ENCODE measurements around the gene XRN1. TPM values are rescaled to one million over a fixed set of nuclear protein-coding genes. Genes with fewer than 3 reads are reported as not detected.

Gene XRN1
- total RNA-seq, 3 donors from 2014 or later (not counting 1 experiment from before 2014, with no cell fraction given): 116 to 141 (median 128) TPM

DNA sequence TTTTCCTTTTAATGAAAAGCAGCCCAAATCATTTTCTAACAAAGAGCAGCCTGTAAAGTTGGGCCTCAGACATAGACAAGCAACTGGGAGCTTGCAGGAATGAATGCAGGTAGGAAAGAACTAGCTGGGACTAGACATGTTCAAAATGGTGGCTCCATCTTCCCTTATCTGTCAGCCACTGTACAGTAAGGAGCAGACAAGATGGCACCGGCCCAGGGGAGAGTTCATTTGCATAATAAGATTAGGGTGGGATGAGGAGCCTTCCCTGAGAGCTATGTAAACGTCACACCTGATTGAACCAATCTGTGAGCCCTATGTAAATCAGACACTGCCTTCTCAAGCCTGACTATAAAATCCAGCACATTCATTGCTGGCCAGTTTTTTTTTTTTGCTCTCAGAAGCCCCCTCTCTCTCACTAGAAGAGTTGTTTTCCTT, 162.7 kb downstream of the XRN1 start:
- H3K27me3 Mint-ChIP-seq (ENCODE audit: low read depth in 2 of 2): no peaks in the 10 kb centered on the region
- intact Hi-C loops (cut with micrococcal nuclease): no loop called here

DNA sequence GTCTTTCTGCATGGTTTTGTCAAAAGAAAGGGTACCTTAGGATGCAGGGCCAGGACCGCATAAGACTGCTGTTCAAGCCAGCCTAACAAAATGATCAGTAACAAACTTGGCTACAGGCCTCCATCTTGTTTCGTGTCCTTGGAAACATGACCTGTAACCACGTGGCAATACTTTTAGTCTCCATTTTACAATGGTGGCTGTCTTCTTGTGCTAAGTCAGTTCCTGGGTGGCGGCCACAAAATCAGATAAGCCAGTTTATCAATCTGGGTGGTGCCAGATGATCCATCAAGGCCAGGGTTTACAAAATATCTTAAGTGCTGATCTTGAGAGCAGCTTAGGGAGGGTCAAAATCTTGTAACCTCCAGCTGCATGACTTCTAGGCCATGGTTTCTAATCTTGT, 165.3 kb downstream of the XRN1 start:
- TF ChIP-seq, protein P1, sequence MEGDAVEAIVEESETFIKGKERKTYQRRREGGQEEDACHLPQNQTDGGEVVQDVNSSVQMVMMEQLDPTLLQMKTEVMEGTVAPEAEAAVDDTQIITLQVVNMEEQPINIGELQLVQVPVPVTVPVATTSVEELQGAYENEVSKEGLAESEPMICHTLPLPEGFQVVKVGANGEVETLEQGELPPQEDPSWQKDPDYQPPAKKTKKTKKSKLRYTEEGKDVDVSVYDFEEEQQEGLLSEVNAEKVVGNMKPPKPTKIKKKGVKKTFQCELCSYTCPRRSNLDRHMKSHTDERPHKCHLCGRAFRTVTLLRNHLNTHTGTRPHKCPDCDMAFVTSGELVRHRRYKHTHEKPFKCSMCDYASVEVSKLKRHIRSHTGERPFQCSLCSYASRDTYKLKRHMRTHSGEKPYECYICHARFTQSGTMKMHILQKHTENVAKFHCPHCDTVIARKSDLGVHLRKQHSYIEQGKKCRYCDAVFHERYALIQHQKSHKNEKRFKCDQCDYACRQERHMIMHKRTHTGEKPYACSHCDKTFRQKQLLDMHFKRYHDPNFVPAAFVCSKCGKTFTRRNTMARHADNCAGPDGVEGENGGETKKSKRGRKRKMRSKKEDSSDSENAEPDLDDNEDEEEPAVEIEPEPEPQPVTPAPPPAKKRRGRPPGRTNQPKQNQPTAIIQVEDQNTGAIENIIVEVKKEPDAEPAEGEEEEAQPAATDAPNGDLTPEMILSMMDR (IDR thresholded peaks at IDR 0.05): no peak
- H3K27ac ChIP-seq (ENCODE audit: low read length): no peak overlapping the region
- WGBS (ENCODE audit: insufficient coverage): 81% methylated on average over 4 of the region's 4 CpGs
- no peak for ATAC-seq
- H3K4me3 ChIP-seq (ENCODE audit: low read length): no peak overlapping the region
- H3K9me3 ChIP-seq (ENCODE audit: control insufficient read depth, insufficient read depth, low read length): no peaks in the 10 kb centered on the region
- Mint-ChIP-seq H3K9me3 (peaks cover 0 to 2% of the 10 kb centered on the region in 2 donors), H3K27me3 (ENCODE audit: low read depth in 2 of 2) (no peaks in the 10 kb centered on the region), H3K27ac (no peak overlapping the region), H3K4me1 (peaks cover 27% of the 10 kb centered on the region in 2 donors), H3K4me3 (no peak overlapping the region), H3K36me3 (no peaks in the 10 kb centered on the region)
- H3K4me1 ChIP-seq (ENCODE audit: control insufficient read depth, insufficient read depth, low read length): peaks cover 21% of the 10 kb centered on the region
- DNase-seq: no peak
- intact Hi-C loops (cut with micrococcal nuclease): no loop called here
- no peaks in the 10 kb centered on the region for H3K27me3 ChIP-seq (ENCODE audit: control insufficient read depth, insufficient read depth, low read length)
- H3K36me3 ChIP-seq (ENCODE audit: control insufficient read depth, insufficient read depth, low read length): no peaks in the 10 kb centered on the region

More for the DNA sequence above, 162.7 kb downstream of the XRN1 start:
- H3K27ac Mint-ChIP-seq: no peak overlapping the region
- Histone ChIP-seq H3K27me3 (ENCODE audit: control insufficient read depth, insufficient read depth, low read length) (no peaks in the 10 kb centered on the region), H3K27ac (ENCODE audit: low read length) (no peak overlapping the region), H3K4me1 (ENCODE audit: control insufficient read depth, insufficient read depth, low read length) (peaks cover under 1% of the 10 kb centered on the region), H3K36me3 (ENCODE audit: control insufficient read depth, insufficient read depth, low read length) (no peaks in the 10 kb centered on the region), H3K9me3 (ENCODE audit: control insufficient read depth, insufficient read depth, low read length) (peaks cover 8% of the 10 kb centered on the region), H3K4me3 (ENCODE audit: low read length) (no peak overlapping the region)
- WGBS (ENCODE audit: insufficient coverage): 92% methylated on average over 2 of the region's 2 CpGs
- peaks cover 0 to 2% of the 10 kb centered on the region in 2 donors for H3K9me3 Mint-ChIP-seq
- H3K4me3 Mint-ChIP-seq: no peak overlapping the region
- no peak for ATAC-seq
- TF ChIP-seq, protein P1 (IDR thresholded peaks at IDR 0.05): no peak
- H3K36me3 Mint-ChIP-seq: no peaks in the 10 kb centered on the region
- DNase-seq: no peak
- H3K4me1 Mint-ChIP-seq: peaks cover 3% of the 10 kb centered on the region in 2 donors

DNA sequence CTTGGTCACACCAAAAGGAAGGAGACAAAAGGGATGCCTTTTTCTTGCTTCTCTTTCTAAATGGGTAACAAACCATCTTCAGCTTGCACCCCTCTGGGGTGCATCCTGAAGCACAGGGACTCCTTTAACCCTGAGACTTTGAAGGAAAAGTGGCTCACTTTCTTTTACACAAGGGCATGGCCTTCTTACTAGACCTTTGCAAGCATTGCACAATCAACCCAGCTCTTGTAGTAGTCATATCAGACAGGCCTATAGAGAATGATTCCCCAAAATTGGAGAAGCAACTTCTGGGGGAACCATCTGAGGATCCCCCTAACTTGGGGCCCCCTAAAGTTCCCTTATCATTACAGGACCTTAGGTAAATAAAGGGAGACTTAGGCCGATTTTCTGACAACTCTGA, 166.4 kb downstream of the XRN1 start:
- WGBS (ENCODE audit: insufficient coverage): 71% methylated on average over 1 of the region's 1 CpG
- Histone ChIP-seq H3K27me3 (ENCODE audit: control insufficient read depth, insufficient read depth, low read length) (no peaks in the 10 kb centered on the region), H3K27ac (ENCODE audit: low read length) (no peak overlapping the region), H3K9me3 (ENCODE audit: control insufficient read depth, insufficient read depth, low read length) (no peaks in the 10 kb centered on the region), H3K4me1 (ENCODE audit: control insufficient read depth, insufficient read depth, low read length) (peaks cover 29% of the 10 kb centered on the region), H3K36me3 (ENCODE audit: control insufficient read depth, insufficient read depth, low read length) (no peaks in the 10 kb centered on the region), H3K4me3 (ENCODE audit: low read length) (no peak overlapping the region)
- intact Hi-C loops (cut with micrococcal nuclease): loop anchor here (2.0 kb wide), 1 partner anchor 259 kb away; no protein-coding TSS in a partner anchor
- DNase-seq (no peak), ATAC-seq (no peak)
- H3K36me3 Mint-ChIP-seq: no peaks in the 10 kb centered on the region
- H3K4me1 Mint-ChIP-seq: peaks cover 36% of the 10 kb centered on the region in 2 donors
- no peak overlapping the region for H3K27ac Mint-ChIP-seq
- TF ChIP-seq, protein P1 (IDR thresholded peaks at IDR 0.05): no peak
- peaks cover 0 to 2% of the 10 kb centered on the region in 2 donors for H3K9me3 Mint-ChIP-seq
- no peaks in the 10 kb centered on the region for H3K27me3 Mint-ChIP-seq (ENCODE audit: low read depth in 2 of 2)
- H3K4me3 Mint-ChIP-seq: no peak overlapping the region
